Kasumi-1 (cell line): ENCODE data around the gene UGT1A10.

Experiments used
- DNase-seq, 2 experiments: peaks; one replicate each; lab custom pipeline; 2025; lab: John Stamatoyannopoulos, UW

The UGT1A10 gene

DNA sequence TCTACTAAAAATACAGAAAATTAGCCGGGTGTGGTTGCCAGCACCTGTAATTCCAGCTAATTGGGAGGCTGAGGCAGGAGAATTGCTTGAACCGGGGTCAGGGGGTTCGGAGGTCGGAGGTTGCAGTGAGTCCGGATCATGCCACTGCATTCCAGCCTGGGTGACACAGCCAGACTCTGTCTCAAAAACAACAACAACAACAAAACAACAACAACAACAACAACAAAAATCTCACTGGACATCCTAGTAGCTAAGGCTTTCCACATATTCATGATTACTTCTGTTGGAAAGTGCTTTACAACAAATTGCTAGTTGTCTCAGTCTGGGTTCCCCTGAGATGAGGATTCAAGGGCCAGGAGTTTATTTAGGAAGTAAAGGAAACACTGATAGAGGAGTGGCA, 137.6 kb downstream of the UGT1A10 start:
- DNase-seq = no peak

DNA sequence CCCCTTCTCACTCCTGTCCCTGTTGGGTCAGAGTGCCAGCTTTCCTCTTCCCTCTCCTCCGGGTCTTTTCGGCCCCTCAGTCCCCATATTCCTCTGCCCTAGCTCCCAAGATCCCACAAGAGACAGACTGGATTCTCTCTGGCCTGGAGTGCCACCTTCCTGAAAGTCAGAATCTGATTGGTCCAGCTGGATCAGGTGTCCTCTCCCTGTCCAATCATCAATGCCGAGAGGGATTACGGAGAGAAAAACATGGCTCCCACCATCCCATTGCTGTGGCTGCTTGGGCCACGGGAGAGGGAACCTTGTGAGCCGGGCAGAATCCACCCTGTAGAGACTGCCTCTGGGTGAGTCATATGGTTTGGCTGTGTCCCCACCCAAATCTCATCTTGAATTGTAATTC, 139.2 kb downstream of the UGT1A10 start:
- no peak for DNase-seq

DNA sequence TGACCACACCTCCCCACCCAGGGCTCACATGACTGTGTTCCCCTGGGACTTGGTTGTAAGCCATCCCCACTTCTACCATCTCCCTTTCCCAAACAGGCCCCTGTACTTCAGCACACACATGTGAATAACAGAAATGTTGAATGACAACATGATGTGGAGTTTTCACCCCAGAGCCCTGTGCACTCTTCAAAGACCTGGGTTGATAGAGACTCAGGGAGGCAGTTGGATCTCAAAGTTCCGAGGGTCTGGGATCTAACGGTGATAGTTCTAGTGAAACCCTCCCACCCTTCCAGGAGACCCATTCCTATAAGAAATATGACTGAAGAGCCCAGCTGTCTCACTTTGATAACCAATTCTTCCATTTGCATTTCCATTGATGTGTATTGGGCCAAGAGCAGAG, 141.8 kb downstream of the UGT1A10 start, which contains the start of gene MROH2A:
TSS of gene MROH2A (plus strand) at position 301 of the 400 bp plus-strand sequence. CDS start 1,029 bp downstream, outside the sequence.
- DNase-seq = no peak

DNA sequence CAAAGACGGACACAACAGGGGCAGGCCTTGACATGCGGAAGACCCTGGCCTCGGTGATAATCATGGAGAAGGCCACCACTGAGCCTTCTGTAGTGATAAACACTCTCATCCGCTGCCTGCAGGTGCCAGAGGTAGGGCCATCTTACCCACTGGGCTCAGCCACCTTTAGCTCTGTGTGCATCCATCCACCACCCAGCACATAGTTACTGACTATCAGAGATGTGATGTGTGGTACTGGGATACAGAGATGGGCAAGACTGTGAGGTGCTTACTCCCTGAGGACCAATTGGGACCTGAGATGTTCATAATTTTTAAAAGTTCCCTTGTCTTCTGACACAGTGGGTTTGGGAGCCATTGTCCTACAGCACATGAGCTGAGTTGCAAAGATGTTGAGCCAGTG, 143.5 kb downstream of the UGT1A10 start:
- no peak for DNase-seq

DNA sequence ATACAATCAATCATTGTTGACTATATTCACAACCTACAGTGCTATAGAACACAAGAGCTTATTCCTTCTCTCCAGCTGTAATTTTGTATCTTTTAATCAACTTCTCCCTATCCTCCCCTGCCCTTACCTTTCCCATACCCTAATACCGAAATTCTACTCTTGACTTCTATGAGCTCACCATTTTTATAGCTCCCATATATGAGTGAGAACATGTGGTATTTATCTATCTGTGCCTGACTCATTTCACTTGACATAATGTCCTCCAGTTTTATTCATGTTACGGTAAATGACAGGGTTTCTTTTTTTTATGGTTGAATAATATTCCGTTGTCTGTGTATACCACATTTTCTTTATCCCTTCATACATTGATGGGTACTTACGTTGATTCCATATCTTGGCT, 144.5 kb downstream of the UGT1A10 start:
- DNase-seq = no peak

DNA sequence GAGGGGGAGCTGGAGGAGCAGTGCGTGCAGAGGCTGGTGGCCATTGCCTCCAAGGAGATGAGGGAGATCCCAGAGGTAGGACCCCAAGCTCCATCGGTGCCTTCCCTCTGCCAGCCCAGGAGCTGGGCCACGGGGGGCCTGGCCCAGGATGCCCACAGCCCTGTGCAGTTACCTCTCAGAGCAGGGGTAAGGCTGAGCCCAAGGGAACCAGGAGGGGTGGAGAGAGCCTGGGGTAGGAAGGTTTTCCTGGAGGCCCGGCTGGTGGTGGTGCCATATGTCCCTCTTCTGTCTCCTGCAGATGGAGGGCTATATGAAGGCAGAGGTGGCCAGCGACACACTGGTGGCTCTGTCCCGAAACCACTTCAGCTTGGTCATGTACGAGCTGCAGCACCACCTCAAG, 153.3 kb downstream of the UGT1A10 start:
- DNase-seq = no peak

DNA sequence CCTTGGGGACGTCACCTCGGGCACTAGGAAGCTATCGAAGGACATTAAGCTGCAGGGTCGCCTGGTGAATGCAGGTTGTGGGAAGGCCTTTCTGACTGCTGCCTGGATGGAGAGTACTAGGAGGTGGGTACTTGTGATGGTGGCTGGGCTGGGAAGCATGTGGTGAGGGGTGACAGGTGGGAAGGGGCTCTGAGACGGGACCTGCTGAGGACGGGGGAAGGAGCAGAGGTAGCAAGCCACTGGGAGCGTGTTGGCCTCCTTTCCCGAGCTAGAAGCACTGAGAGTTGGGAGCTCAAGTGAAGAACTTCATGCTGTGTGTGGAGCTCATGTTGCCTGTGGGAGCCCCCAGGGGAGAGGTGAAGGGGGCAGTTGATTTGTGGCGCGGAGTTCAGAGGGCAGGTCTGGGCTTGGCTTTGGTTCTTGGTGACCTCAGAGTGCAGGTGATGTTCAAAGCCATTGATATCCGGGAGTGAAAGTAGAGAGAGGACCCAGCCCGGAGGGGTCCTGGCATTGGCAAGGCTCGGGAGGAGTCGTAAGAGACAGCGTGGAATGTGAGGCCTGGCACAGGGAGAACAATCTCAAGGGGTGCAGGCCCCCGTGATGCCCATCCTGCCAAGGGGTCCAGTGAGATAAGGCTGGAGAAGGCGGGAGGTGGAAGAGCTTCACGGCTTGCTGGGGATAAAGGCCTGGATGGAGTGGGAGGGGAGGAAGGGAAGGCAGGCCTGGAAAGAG, 155.1 kb downstream of the UGT1A10 start:
- DNase-seq = no peak

DNA sequence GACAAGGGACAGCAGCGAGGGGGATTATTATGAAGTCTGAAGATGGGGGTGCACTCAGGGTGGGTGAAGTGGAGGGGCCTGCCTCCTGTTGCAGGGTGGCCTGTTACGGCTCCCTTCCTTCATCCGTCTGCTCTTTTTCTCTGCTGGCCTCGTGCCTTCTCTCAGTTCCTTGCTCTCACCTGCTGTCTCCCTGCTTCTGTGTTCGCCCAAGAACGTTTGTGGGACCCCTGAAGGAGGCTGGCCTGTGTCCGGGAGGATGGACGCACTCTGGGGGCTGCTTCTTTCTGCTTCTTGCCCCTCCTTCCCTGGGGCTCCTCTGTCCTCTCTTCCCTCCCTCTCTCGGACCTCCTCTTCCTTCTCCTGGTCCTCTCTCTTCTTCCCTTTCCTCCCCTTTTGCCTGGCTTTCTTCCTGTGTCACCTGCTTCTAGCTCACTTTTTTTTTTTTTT, 155.7 kb downstream of the UGT1A10 start:
- no peak for DNase-seq

DNA sequence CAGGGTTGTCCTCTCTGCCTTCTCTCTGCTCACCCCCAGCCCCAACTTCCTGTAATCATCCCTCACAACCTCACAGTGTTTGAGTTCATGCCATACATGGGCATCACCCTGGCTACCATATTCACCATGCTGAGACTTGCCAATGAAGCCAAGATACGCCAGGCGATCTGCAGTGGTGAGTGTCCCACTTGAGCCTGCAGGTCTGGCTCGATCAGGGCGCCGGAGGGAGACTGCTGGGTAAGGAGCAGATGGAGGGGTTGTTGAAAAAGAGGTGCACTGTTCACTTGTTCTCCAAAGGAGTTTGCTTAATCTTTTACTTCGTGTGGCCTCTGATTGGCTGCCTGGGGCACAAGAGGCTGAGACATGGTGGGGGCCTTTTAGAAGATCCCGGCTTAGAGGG, 156.5 kb downstream of the UGT1A10 start:
- no peak for DNase-seq

DNA sequence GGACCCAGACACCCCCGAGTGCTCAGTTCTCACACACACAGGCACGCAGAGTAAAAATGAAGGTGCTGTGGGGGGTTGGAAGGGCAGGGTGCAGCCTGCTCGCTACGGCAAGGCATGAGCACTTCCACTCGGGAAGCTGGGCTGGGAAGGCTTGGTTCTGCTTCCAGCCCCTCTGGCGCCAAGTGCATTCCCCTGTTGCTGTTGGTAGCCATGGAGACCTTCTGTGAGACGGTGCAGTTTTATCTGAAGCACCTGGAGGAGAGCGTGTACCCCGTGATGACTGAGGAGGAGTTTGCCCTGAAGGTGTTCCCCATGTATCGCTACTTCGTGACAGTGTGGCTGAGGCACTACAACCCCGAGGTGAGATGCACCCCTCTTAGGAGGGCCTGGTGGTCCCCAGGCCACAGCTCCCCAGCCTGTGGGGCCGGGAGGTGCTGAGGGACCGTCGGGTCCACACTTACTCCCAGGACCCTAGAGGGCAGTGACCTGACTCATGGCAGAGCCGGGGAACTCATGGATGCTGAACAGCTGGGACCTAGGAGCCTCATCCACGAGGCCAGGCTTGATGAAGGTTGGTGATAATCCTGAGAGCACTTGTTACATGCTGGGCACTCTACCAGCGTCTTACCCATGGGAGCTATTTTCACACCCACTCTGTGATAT, 157.3 kb downstream of the UGT1A10 start:
- DNase-seq = no peak

DNA sequence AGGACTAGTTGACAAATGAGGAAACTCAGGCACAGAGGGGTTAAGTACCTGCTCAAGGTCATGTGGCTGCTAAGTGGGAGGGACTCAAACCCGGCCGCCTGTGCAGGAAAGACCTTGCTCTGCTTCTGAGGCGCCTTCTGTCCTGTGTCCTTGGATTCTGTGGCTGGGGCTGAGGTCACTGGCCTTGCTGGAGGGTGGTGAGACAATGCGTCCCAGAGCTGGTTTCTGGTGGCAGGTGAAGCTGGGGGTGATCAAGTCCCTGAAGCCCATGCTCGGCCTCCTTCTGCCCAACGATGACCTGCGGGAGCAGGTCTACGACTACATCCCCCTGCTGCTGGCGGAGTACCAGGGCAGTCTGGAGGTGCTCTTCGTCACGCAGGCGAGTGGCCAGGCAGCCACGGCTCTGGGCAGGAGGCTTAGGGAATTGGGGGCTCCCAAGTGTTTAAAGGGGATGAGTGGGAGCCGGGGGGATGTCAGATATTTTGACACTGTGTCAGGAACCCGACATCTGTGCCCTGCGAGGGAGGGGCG, 157.9 kb downstream of the UGT1A10 start:
- no peak for DNase-seq

DNA sequence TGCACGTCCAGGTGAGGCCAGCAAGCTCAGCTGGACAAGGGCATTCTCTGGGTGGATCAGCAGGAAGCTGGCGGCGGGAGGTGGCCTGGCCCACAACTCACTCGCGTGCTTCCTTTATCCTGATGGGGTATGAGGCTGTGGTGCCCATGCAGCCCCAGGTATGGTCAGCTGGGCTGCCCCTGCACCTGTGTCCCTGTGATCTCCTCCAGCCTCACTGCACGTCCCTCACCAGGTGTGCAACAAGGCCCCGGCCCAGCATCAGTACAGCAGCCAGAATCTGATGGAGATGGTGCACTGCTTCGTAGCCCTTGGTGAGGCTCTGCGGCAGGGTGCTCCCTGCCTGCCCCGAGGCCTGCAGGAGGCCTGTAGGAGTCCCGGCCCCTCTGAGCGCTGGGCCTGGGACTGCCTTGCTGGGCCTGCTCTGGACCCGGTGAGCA, 159.5 kb downstream of the UGT1A10 start:
- DNase-seq = no peak

DNA sequence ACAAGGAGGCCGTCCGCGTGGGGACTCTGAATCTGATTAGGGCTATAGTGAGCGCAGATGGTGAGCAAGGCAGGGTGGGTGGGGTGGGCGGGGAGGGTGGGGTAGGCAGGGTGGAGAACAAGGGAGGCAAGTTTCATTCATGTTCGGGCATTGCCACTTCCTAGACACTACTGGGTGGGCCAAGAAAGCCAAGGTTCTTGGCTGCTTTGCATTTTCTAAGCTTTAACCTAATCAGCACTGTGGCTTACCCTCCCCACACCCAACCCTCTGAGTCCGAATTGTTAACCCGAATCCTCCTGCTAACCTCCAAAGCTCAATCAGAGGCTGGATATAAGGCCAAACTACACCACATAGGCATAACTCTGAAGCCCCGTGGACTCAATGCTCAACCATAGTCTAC, 160.0 kb downstream of the UGT1A10 start:
- no peak for DNase-seq

DNA sequence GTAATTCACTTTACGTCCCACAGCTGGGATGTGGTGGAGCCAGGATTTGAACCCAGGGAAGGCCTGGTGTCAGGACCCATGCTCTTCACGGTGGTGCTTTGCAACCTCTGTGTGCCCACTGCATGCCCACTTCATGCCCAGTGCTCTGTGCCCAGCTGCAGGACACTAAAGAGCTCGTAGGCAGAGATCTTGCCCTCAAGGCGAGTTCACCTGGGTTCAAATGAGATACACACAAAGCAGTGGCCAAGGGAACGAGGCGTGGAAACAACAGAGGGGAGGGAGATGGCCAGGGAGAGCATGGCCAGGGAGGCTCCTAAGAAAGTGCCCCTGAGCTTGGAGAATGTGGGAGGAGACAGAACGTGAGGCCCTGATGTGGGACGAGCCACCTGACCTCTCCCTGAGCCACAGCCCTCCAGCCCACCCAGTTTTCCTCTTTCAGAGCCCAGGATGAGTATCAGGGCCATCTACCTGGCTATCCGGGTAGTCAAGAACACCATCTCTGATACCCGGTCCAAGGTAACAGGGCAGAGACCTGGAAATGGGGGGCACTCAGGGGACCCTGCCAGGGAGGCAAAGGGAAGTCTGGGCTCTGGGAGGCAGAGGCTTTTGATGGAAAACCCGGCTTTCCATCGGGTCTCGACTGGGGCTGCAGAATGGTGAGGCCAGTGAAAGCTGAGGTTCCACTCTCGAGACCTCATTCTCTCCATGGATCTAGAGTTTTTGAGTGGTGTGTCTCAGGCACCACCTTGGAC, 162.3 kb downstream of the UGT1A10 start:
- DNase-seq = no peak

DNA sequence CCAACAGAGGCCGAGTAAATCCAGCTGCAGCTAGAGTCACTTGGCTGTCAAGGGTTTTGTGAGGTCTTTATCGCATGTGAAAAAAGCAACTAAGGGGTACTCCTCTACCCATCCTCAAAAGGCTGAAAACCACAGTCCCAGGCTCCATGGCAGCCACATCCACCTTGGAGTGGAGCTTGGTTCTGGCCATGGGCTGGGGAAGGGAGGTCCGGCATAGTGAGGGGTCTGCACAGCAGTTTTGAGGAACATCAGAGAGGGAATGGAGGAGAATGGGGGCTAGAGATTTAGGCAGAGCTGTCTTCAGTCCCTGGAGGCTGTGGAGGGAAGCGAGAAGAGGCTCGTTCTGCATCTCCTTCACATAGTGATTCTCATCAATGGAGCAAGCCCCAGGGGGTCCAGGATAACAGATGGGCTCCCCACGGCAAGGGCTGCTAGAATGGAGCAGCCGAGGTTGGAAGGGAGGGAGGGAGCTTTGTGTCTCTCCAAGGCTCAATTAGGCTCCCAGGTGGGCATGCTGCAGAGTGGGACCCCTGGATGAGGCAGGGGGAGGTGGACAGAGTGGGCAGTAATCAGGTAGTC, 162.9 kb downstream of the UGT1A10 start:
- DNase-seq = no peak

DNA sequence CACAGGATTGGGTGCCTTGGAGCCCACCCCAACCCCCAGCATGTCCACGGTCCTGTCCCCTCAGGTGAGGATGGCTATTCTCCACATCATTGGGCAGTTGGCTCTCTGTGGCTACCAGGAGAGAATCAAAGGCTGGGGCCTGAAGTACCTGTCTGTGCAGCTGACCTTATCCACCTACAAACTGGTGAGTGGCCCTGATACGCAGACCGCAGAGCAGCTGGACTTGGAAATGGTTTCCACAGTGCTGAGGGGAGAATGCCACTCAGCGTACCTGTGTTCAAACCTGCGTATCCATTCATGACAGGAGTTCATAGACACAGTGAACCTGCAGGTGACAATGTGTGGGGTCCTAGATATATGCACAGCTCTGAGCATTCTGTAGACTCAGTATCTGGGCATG, 163.5 kb downstream of the UGT1A10 start:
- DNase-seq = no peak

DNA sequence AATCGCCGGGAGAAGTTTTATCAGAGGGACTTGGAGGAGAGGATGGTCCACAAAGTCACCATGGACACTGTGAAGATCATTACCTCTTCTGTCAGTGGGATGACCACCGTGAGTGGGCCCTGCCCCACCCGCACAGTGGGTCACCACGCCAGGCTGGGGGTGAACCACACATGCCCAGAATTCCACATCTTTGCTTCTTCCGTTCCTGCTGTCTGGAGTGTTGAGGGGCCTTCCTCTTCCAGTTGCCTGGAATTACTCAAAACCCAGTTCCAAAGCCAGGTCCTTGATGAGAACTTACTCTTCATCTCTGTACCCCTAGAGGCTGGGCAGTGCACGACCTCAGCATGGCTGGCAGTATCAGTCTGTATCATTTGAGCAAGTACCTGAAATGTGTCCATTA, 164.0 kb downstream of the UGT1A10 start:
- DNase-seq = no peak

DNA sequence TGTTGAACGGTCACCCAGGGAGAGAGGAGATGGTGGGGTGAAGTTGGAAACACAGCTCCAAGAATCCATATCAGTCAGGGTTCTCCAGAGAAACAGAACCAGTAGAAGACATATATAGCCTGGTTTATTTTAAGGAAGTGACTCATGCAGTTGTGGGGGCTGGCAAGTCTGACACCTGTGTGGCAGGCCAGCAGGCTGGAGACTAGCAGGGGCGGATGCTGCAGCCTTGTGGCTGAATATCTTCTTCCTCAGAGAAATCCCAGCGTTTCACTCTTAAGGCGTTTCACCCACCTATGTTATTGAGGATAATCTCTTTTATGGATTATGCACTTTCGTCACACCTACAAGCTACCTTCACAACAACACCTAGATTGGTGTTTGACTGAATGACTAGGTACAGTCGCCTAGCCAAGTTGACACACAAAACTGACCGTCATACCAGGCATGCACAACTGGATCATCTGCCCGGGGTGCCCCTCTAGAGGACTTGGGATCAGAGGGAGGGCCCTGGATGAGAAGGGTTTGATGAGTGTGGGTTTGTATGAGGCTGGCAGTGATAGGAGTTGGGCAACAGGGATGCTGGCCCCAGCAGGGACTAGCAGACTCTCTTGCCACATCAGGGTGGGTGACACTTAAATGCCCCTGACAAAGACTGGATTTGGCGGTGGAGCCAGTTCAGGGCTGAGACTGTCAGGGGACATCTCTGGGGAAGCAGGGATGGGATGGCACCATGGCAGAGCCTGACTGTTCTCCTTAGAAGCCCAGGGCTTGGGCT, 165.3 kb downstream of the UGT1A10 start:
- no peak for DNase-seq

DNA sequence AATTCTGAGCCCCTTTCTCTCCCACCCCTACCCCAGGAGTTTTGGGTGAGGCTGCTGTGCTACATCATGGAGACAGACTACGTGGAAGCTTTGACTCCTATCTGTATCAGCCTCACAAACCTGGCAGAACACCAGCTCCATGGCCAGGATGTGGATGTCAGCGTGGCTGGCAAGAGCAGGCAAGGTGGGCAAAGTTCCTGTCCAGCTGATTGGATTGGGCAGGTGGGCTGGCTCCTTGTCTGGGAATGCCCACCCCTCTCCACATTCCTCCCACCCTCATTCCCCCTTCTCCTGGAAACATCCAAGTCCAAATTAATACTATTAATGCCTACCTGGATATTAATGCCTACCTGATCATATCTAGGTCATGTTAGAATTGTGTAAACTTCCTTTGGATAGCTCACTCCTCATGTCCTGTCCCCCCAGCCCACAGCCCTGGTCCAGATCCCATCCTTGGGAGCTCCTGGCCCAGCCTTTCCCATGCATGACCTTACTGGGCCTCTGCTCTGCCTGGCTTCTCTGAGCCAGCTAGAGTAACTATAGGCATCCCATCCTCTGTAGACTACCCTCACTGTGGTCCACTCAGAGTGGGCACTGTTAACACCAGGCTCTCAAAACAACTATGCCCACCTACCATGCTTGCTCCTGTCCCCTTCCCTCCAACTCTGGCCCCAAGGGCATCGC, 166.0 kb downstream of the UGT1A10 start:
- no peak for DNase-seq

DNA sequence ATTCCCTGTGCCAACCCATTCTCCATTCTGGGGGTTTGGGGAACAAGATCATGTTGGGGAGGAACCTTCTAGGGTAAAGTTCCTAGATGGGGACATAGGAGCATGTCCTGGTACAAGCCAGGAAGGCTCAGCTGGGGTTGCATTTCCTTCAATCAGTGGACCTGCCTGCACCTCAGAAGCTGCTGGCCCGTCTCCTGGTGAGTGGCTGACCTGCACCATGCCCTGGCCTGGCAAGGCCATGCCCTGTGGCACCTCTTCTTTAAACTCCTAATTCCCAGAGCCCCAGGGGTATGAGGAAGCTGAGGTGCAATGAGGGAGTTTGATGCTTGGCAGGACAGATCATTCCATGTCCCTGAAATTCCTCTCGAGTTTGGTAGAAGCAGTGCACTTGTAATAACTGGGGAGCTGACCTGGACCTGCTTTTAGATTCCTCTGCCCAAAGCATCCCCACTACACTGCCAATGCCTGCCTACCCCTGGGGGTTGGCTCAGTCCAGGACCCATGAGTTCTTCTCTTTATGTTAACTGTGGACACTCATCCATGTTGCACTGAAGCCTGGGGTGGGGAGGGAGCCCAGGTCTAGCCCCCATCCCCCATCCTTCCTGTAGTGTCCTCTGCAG, 167.2 kb downstream of the UGT1A10 start:
- DNase-seq = no peak
